ENCODE results near the gene APOE.
"Not testable (repeated sequence)": the region's sequence is repeated elsewhere in the genome, so short reads cannot be mapped to it uniquely, and the experiment has no call there.

Gene APOE

GRCh38 chr19:44909775-44910174, 4.2 kb downstream of the APOE start:
- no peak for DNase-seq (ENCODE audit: low spot score)

- DNase-seq (ENCODE audit: low spot score) = not testable (repeated sequence)
These were observed 6.3 kb downstream of the APOE start for GRCh38 chr19:44911896-44912295.

- no peak for DNase-seq (ENCODE audit: low spot score)
These were observed 7.3 kb downstream of the APOE start for GRCh38 chr19:44912854-44913253.

- DNase-seq (ENCODE audit: low spot score) = not testable (repeated sequence)
These were observed 8.2 kb downstream of the APOE start for GRCh38 chr19:44913512-44914432.

GRCh38 chr19:44914433-44915206, 9.0 kb downstream of the APOE start, which contains the start of gene APOC1:
APOC1 (plus strand) TSS chr19:44914608; CDS start chr19:44914892, 284 bp downstream.
- peak; percentile 95 for DNase-seq (ENCODE audit: low spot score)

- DNase-seq (ENCODE audit: low spot score) = no peak
These were observed 18.7 kb downstream of the APOE start for GRCh38 chr19:44924243-44924725.

- DNase-seq (ENCODE audit: low spot score) = peak; percentile 44
These were observed 19.7 kb downstream of the APOE start for GRCh38 chr19:44925114-44925891.

- DNase-seq (ENCODE audit: low spot score) = not testable (repeated sequence)
These were observed 20.9 kb downstream of the APOE start for GRCh38 chr19:44926245-44927077.

- peak; percentile 61 for DNase-seq (ENCODE audit: low spot score)
These were observed 22.1 kb downstream of the APOE start for GRCh38 chr19:44927746-44928145.

GRCh38 chr19:44930088-44930487, 24.5 kb downstream of the APOE start:
- no peak for DNase-seq (ENCODE audit: low spot score)

- no peak for DNase-seq (ENCODE audit: low spot score)
These were observed 25.9 kb downstream of the APOE start for GRCh38 chr19:44931541-44931940.

- no peak for DNase-seq (ENCODE audit: low spot score)
These were observed 34.1 kb downstream of the APOE start for GRCh38 chr19:44939668-44940067.

GRCh38 chr19:44942067-44942571, 36.5 kb downstream of the APOE start, which contains the start of gene APOC4:
APOC4 (plus strand) TSS chr19:44942237; CDS start chr19:44942278, 41 bp downstream.
- no peak for DNase-seq (ENCODE audit: low spot score)

GRCh38 chr19:44943801-44944249, 38.2 kb downstream of the APOE start:
- no peak for DNase-seq (ENCODE audit: low spot score)

- no peak for DNase-seq (ENCODE audit: low spot score)
These were observed 41.5 kb downstream of the APOE start for GRCh38 chr19:44947041-44947581.

- DNase-seq (ENCODE audit: low spot score) = no peak
These were observed 42.6 kb downstream of the APOE start for GRCh38 chr19:44948237-44948636.

- DNase-seq (ENCODE audit: low spot score) = no peak
These were observed 43.3 kb downstream of the APOE start for GRCh38 chr19:44948763-44949374.

- DNase-seq (ENCODE audit: low spot score) = no peak
These were observed 44.0 kb downstream of the APOE start for GRCh38 chr19:44949550-44949949.

Measured in hepatic stellate cell (primary cell).